Measurements from ENCODE around the gene G0S2.

Gene G0S2

GRCh38 chr1:209720826-209721225 lies 45.6 kb downstream of the G0S2 start:
- in situ Hi-C loops (cut with MboI; ENCODE audit: low sequenced_read_pairs, unreplicated experiment) = no loop called here
- TF ChIP-seq CTCF (IDR thresholded peaks at IDR 0.05; ENCODE audit: borderline replicate concordance, control extremely low read depth, extremely low read depth, insufficient read depth, missing control alignments) = no peak
- DNase-seq (ENCODE audit: low spot score) = no peak

- DNase-seq (ENCODE audit: low spot score) = no peak
- in situ Hi-C loops (cut with MboI; ENCODE audit: low sequenced_read_pairs, unreplicated experiment) = no loop called here
- TF ChIP-seq CTCF (IDR thresholded peaks at IDR 0.05; ENCODE audit: borderline replicate concordance, control extremely low read depth, extremely low read depth, insufficient read depth, missing control alignments) = no peak
Measured at GRCh38 chr1:209721323-209721722, 46.1 kb downstream of the G0S2 start.

GRCh38 chr1:209723265-209723664 lies 48.1 kb downstream of the G0S2 start:
- in situ Hi-C loops (cut with MboI; ENCODE audit: low sequenced_read_pairs, unreplicated experiment) = no loop called here
- no peak for DNase-seq (ENCODE audit: low spot score)
- no peak for TF ChIP-seq CTCF (IDR thresholded peaks at IDR 0.05; ENCODE audit: borderline replicate concordance, control extremely low read depth, extremely low read depth, insufficient read depth, missing control alignments)

GRCh38 chr1:209723756-209724693 lies 48.8 kb downstream of the G0S2 start:
- peak; percentile 30 for DNase-seq (ENCODE audit: low spot score)
- TF ChIP-seq CTCF (IDR thresholded peaks at IDR 0.05; ENCODE audit: borderline replicate concordance, control extremely low read depth, extremely low read depth, insufficient read depth, missing control alignments) = no peak
- in situ Hi-C loops (cut with MboI; ENCODE audit: low sequenced_read_pairs, unreplicated experiment) = no loop called here

All from GM13976 (cell line).